HFFc6 (cell line): ENCODE results near the gene GARS1. TPM values are rescaled to one million over a fixed set of nuclear protein-coding genes. Genes with fewer than 3 reads are reported as not detected.
"Not testable (repeated sequence)": the region's sequence is repeated elsewhere in the genome, so short reads cannot be mapped to it uniquely, and the experiment has no call there.

ENCODE experiments used
- DNase-seq: peaks from one replicate; pipeline ENCODE4 v3.0.0-alpha.2; 2018
- H3K27ac Mint-ChIP-seq: 2 replicates; pipeline ENCODE4 v1.8.0; 2020; ENCODE audit warnings: mild to moderate bottlenecking, mixed read lengths
- H3K27me3 Mint-ChIP-seq: 2 replicates; pipeline ENCODE4 v1.8.0; 2021; ENCODE audit warnings: mild to moderate bottlenecking, moderate library complexity, mixed read lengths; ENCODE audit not compliant: insufficient read depth
- H3K36me3 Mint-ChIP-seq: 2 replicates; pipeline ENCODE4 v1.8.0; 2021; ENCODE audit warnings: low read depth, mixed read lengths
- H3K4me1 Mint-ChIP-seq: 2 replicates; pipeline ENCODE4 v1.8.0; 2020; ENCODE audit warnings: low read depth, mixed read lengths
- H3K4me3 Mint-ChIP-seq: 2 replicates; pipeline ENCODE4 v1.8.0; 2020; ENCODE audit warnings: mild to moderate bottlenecking, moderate library complexity, mixed read lengths
- H3K9me3 Mint-ChIP-seq: 2 replicates; pipeline ENCODE4 v1.8.0; 2020; ENCODE audit warnings: mild to moderate bottlenecking, mixed read lengths
- total RNA-seq, 6 experiments: library from RNA; stranded (reverse); fragmentation: NEBNext Ultra II Directional; extraction: Animal tissue kit (Norgen Biotek cat#: 25700); gene quantifications; 2 replicates in 1 of 6; 3 replicates in 5 of 6; pipeline ENCODE4 v1.2.3, GENCODE V29; 2021
- TF ChIP-seq, protein P1 (sequence below): fragments of 200-600 bp; sonication (generic); IDR thresholded peaks from 2 replicates; pipeline ENCODE4 v1.5.0; 2021; ENCODE audit warnings: antibody characterized with exemption, mild to moderate bottlenecking

Gene GARS1
- total RNA-seq, 6 experiments from 2014 or later: 258 to 330 (median 271) TPM

DNA sequence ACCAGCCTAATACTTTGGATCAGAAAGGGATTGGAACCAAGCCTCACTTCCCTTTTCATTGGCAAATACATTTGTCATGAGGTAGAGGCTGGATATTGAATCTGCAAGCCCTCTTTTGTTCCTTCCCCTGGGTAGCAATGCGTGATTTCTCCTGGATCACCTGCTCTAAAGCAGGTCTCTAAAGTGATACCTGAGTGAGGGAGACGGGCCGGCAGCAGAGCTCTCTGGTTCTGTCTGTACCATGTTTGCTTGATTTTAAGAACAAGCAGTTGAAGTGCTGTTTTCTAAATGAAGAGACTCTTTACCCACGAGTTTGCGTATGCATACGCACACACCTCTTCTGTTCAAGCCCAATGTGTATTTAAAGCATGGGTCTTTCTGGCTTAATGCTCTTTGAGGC, 41.1 kb downstream of the GARS1 start:
- no peak overlapping the region for H3K27ac Mint-ChIP-seq
- no peaks in the 10 kb centered on the region; the same call in 1 of the 2 replicates for H3K27me3 Mint-ChIP-seq
- no peak for DNase-seq
- H3K4me3 Mint-ChIP-seq: no peak overlapping the region
- peaks cover 44% of the 10 kb centered on the region for H3K36me3 Mint-ChIP-seq
- no peaks in the 10 kb centered on the region for H3K4me1 Mint-ChIP-seq
- no peaks in the 10 kb centered on the region for H3K9me3 Mint-ChIP-seq
- TF ChIP-seq, protein P1, sequence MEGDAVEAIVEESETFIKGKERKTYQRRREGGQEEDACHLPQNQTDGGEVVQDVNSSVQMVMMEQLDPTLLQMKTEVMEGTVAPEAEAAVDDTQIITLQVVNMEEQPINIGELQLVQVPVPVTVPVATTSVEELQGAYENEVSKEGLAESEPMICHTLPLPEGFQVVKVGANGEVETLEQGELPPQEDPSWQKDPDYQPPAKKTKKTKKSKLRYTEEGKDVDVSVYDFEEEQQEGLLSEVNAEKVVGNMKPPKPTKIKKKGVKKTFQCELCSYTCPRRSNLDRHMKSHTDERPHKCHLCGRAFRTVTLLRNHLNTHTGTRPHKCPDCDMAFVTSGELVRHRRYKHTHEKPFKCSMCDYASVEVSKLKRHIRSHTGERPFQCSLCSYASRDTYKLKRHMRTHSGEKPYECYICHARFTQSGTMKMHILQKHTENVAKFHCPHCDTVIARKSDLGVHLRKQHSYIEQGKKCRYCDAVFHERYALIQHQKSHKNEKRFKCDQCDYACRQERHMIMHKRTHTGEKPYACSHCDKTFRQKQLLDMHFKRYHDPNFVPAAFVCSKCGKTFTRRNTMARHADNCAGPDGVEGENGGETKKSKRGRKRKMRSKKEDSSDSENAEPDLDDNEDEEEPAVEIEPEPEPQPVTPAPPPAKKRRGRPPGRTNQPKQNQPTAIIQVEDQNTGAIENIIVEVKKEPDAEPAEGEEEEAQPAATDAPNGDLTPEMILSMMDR: no peak

DNA sequence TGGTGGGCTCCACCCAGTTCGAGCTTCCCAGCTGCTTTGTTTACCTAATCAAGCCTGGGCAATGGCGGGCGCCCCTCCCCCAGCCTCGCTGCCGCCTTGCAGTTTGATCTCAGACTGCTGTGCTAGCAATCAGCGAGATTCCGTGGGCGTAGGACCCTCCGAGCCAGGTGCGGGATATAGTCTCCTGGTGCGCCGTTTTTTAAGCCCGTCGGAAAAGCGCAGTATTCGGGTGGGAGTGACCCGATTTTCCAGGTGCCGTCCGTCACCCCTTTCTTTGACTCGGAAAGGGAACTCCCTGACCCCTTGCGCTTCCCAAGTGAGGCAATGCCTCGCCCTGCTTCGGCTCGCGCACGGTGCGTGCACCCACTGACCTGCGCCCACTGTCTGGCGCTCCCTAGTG, 47.6 kb downstream of the GARS1 start:
- peaks cover 11% of the 10 kb centered on the region; the same call in 1 of the 2 replicates for H3K36me3 Mint-ChIP-seq
- H3K9me3 Mint-ChIP-seq, H3K27ac Mint-ChIP-seq, H3K4me1 Mint-ChIP-seq, DNase-seq, H3K4me3 Mint-ChIP-seq, H3K27me3 Mint-ChIP-seq: not testable (repeated sequence)

DNA sequence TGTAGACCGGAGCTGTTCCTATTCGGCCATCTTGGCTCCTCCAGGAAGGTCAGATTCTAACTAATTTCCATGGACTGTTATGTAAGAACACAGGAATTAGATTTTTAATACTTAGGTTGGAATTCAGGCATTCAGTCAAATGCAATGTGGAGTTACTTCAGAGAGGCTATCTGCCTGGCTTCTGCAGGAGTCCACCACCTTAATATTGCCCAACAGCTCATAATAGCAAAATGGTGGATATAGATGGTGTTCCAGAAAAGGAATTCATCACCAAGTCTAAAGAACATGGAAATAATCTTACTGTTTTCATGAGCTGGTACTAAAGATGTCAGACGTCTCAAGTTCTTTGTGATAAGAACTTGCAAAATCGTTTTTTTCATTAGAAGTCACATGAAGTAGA, 48.1 kb downstream of the GARS1 start:
- TF ChIP-seq, protein P1: no peak
- Mint-ChIP-seq H3K4me1 (no peaks in the 10 kb centered on the region), H3K9me3 (no peaks in the 10 kb centered on the region), H3K4me3 (no peak overlapping the region), H3K27me3 (peaks cover 2% of the 10 kb centered on the region; the same call in 1 of the 2 replicates), H3K36me3 (peaks cover 11% of the 10 kb centered on the region; the same call in 1 of the 2 replicates), H3K27ac (no peak overlapping the region)
- no peak for DNase-seq

DNA sequence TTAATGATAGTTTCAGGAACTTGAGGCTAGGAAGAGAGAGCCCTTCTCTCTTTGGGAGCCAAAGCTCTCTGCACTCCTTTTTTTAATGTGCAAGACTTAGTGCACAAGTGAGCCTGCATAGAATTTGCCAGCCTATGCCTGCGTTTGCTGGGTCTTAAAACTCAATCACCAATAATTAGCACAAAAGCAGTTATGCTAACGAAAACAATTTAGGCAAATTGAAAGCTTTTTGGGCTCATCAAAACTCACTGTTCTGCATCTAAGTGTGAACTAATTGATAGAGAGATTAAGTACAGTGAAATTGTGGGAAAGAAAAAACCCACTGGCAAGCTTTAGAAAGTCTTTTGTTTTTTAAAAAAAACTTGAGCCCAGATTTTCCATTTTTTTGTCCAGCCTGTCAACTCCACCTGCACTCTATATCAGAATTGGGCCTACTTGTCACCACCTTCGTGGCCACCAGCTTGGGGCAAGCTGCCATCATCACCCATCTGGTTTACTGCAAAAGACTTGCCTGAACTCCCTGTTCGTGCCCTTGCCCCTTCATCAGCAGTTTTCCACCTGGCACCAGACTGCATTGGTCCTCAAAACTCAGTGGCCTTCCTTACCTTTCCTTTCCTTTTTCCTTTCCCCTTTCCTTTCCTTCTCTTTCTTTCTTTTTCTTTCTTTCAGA, 49.7 kb downstream of the GARS1 start:
- Mint-ChIP-seq H3K4me1 (no peaks in the 10 kb centered on the region), H3K4me3 (no peak overlapping the region), H3K36me3 (peaks cover 11% of the 10 kb centered on the region; the same call in 1 of the 2 replicates), H3K27me3 (peaks cover 2% of the 10 kb centered on the region; the same call in 1 of the 2 replicates), H3K27ac (no peak overlapping the region), H3K9me3 (no peaks in the 10 kb centered on the region)
- TF ChIP-seq, protein P1: no peak
- no peak for DNase-seq

DNA sequence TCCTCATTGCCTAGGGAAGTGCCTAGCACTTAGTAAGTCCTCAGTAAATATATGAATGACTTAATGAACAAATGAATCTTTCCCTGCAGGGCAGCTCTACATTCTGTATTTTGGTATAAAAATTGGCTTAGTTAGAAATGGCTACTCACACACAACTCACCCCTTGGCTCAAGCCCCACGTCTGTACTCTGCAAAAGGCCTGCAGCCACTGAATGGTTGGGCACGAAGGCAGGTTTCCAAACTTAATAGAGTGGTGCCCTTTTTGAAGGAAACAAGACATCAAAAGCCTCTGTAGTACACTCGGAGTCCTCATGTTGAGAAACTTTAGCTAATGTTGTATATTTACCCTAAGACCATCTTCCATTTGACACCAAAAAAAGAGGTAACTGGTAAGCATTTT, 51.0 kb downstream of the GARS1 start:
- Mint-ChIP-seq H3K36me3 (peaks cover 11% of the 10 kb centered on the region; the same call in 1 of the 2 replicates), H3K9me3 (no peaks in the 10 kb centered on the region), H3K27me3 (peaks cover 2% of the 10 kb centered on the region; the same call in 1 of the 2 replicates), H3K4me1 (no peaks in the 10 kb centered on the region), H3K27ac (no peak overlapping the region), H3K4me3 (no peak overlapping the region)
- no peak for DNase-seq
- TF ChIP-seq, protein P1: no peak

DNA sequence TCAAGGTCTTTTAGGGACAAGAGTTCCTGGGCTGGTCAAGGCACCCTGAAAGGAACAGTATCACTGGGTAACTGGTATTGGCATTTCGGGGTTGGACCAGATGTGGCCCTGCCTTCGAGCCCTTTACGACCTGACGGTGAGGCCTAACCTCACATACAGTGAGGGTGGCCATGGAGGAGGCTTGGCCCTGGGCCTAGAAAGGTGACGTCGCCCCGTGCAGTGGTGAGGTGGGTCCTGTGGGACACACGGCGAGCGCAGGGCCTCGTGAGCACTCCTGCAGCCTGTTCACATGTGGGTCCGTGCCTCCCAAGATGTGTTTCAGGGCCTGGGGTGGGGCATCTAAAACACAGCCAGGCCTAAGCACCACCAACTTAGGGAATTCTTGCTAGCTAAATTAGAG, 51.5 kb downstream of the GARS1 start:
- H3K9me3 Mint-ChIP-seq: no peaks in the 10 kb centered on the region
- H3K4me1 Mint-ChIP-seq: no peaks in the 10 kb centered on the region
- H3K36me3 Mint-ChIP-seq: peaks cover 11% of the 10 kb centered on the region; the same call in 1 of the 2 replicates
- peaks cover 2% of the 10 kb centered on the region; the same call in 1 of the 2 replicates for H3K27me3 Mint-ChIP-seq
- DNase-seq: no peak
- no peak overlapping the region for H3K4me3 Mint-ChIP-seq
- TF ChIP-seq, protein P1: no peak
- no peak overlapping the region for H3K27ac Mint-ChIP-seq
